ENCODE measurements around the gene OLIG2. TPM values are rescaled to one million over a fixed set of nuclear protein-coding genes. Genes with fewer than 3 reads are reported as not detected.

The OLIG2 gene
- polyA plus RNA-seq, 1 of the 3 experiments (the other 2 are of a cell fraction), result not detected

GRCh38 chr21:33033961-33034413 is 8.3 kb downstream of the OLIG2 start:
- no peak overlapping the region for H3K4me3 ChIP-seq (ENCODE audit: low read depth in 2 of 2, low read length in 1 of 2)
- H3K9me3 ChIP-seq, result no peaks in the 10 kb centered on the region
- no peak overlapping the region for H3K9ac ChIP-seq
- ChIA-PET POLR2A (no interaction called here), CTCF (interaction anchor here (1.6 kb wide), 1 partner anchor 163 kb away, joined by 5 read pairs; no protein-coding TSS in a partner anchor)
- WGBS (ENCODE audit: low lambda C conversion rate), result 44% methylated on average over 12 of the region's 20 CpGs
- peaks cover 55% of the 10 kb centered on the region for H3K27me3 ChIP-seq (ENCODE audit: insufficient read depth)
- H3K4me2 ChIP-seq, result no peak overlapping the region
- peaks cover 0 to 10% of the 10 kb centered on the region in 2 experiments; a peak in 2 of 4 replicates for H3K4me1 ChIP-seq (ENCODE audit: control insufficient read depth in 1 of 2, insufficient read depth in 2 of 2, low read depth in 1 of 2, low read length in 1 of 2)
- TF ChIP-seq USF1 (IDR thresholded peaks at IDR 0.05; ENCODE audit: borderline replicate concordance, low read depth) (no peak), CTCF (IDR thresholded peaks at IDR 0.05) (no peak)
- no peak overlapping the region for H2AFZ ChIP-seq (ENCODE audit: low read depth)
- no peaks in the 10 kb centered on the region for H3K79me2 ChIP-seq (ENCODE audit: insufficient read depth)
- no peak for DNase-seq
- no peaks in the 10 kb centered on the region for H3F3A ChIP-seq (replicated peaks; ENCODE audit: insufficient read depth)
- H4K20me1 ChIP-seq (ENCODE audit: insufficient read depth), result no peaks in the 10 kb centered on the region
- no peak overlapping the region for H3K27ac ChIP-seq (ENCODE audit: low read depth in 2 of 2, low read length in 1 of 2)
- no peaks in the 10 kb centered on the region for H3K9me2 ChIP-seq
- no peaks in the 10 kb centered on the region for H3K36me3 ChIP-seq (replicated peaks in 1 of 2; ENCODE audit: control insufficient read depth in 1 of 2, insufficient read depth in 2 of 2, low read length in 1 of 2)

DNA sequence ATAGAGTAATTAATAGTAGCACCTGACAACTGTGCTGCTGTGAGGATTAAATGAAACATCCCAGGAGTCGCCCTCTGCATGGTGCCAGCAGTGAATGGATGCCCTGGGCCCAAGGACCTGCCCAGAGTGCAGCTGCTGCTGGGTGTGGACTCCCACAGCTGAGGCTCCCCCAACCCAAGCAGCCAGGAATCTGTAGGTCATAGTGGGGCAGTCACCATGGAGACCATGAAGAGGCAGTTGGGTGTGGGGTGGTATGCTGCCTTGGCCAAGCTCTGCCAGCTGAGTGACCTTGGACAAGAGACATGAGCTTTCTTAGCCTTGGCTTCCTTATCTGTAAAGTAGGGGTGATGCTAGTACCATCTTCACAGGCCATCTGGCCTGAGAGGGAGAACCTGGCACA is 9.4 kb downstream of the OLIG2 start:
- CTCF ChIA-PET, result interaction anchor here (1.6 kb wide), 1 partner anchor 162 kb away, joined by 5 read pairs; no protein-coding TSS in a partner anchor
- H4K20me1 ChIP-seq (ENCODE audit: insufficient read depth), result no peaks in the 10 kb centered on the region
- no peaks in the 10 kb centered on the region for H3K9me2 ChIP-seq
- H3F3A ChIP-seq (replicated peaks; ENCODE audit: insufficient read depth), result no peaks in the 10 kb centered on the region
- WGBS (ENCODE audit: low lambda C conversion rate), result no CpG with 5 or more reads among the region's 1 CpG
- POLR2A ChIA-PET, result no interaction called here
- no peak overlapping the region for H3K4me2 ChIP-seq
- no peak overlapping the region for H3K4me3 ChIP-seq (ENCODE audit: low read depth in 2 of 2, low read length in 1 of 2)
- no peak for DNase-seq
- no peak overlapping the region for H3K27ac ChIP-seq (ENCODE audit: low read depth in 2 of 2, low read length in 1 of 2)
- H3K27me3 ChIP-seq (ENCODE audit: insufficient read depth), result peaks cover 44% of the 10 kb centered on the region
- no peaks in the 10 kb centered on the region for H3K36me3 ChIP-seq (replicated peaks in 1 of 2; ENCODE audit: control insufficient read depth in 1 of 2, insufficient read depth in 2 of 2, low read length in 1 of 2)
- H3K4me1 ChIP-seq (ENCODE audit: control insufficient read depth in 1 of 2, insufficient read depth in 2 of 2, low read depth in 1 of 2, low read length in 1 of 2), result peaks cover 0 to 10% of the 10 kb centered on the region in 2 experiments; a peak in 2 of 4 replicates
- H2AFZ ChIP-seq (ENCODE audit: low read depth), result no peak overlapping the region
- no peaks in the 10 kb centered on the region for H3K9me3 ChIP-seq
- no peaks in the 10 kb centered on the region for H3K79me2 ChIP-seq (ENCODE audit: insufficient read depth)
- no peak overlapping the region for H3K9ac ChIP-seq
- no peak for TF ChIP-seq PBX3 (IDR thresholded peaks at IDR 0.05)
- no peak for TF ChIP-seq RXRA (IDR thresholded peaks at IDR 0.05; ENCODE audit: borderline replicate concordance, low read depth)
- TF ChIP-seq POLR2AphosphoS5 (IDR thresholded peaks at IDR 0.05; ENCODE audit: low read depth, low read length), result no peak
- TF ChIP-seq FOSL2 (IDR thresholded peaks at IDR 0.05; ENCODE audit: borderline replicate concordance, low read depth), result no peak
- TF ChIP-seq USF2 (IDR thresholded peaks at IDR 0.05; ENCODE audit: borderline replicate concordance, low read depth, low read length), result no peak
- no peak for TF ChIP-seq YY1 (IDR thresholded peaks at IDR 0.05; ENCODE audit: low read depth)
- TF ChIP-seq ELF1 (IDR thresholded peaks at IDR 0.05), result no peak
- TF ChIP-seq SIN3A (IDR thresholded peaks at IDR 0.05; ENCODE audit: borderline replicate concordance, low read depth, low read length), result no peak
- no peak for TF ChIP-seq CTCF (IDR thresholded peaks at IDR 0.05)
- no peak for TF ChIP-seq FOXM1 (IDR thresholded peaks at IDR 0.05; ENCODE audit: low read depth)
- no peak for TF ChIP-seq NFIC (IDR thresholded peaks at IDR 0.05; ENCODE audit: borderline replicate concordance)
- TF ChIP-seq REST (IDR thresholded peaks at IDR 0.05; ENCODE audit: low read depth, low read length), result no peak
- TF ChIP-seq EP300 (IDR thresholded peaks at IDR 0.05; ENCODE audit: borderline replicate concordance in 1 of 2, low read depth in 1 of 2, low read length in 1 of 2), result no peak
- no peak for TF ChIP-seq TCF12 (IDR thresholded peaks at IDR 0.05)
- no peak for TF ChIP-seq CHD2 (IDR thresholded peaks at IDR 0.05; ENCODE audit: low read length, partially characterized antibody)
- no peak for TF ChIP-seq EZH2phosphoT487 (IDR thresholded peaks at IDR 0.05; ENCODE audit: borderline replicate concordance, low read depth)

Data from SK-N-SH (cell line).